Endothelial cell of umbilical vein (primary cell): Measurements from ENCODE around the gene LAD1. TPM values are rescaled to one million over a fixed set of nuclear protein-coding genes. Genes with fewer than 3 reads are reported as not detected.

Source experiments
- BruUV-seq: library from RNA; stranded (reverse); fragments of 400-500 nt; replicated peaks from 2 replicates; lab custom pipeline; 2021; lab: Mats Ljungman, UMichigan
- CTCF ChIA-PET: fragments of 300-600, 350-600 bp; sonication (Branson Sonifier 250); formaldehyde crosslinking; loops from one replicate; lab custom pipeline; 2021; ENCODE audit warnings: antibody characterized with exemption, inconsistent platforms; lab: Charles Lee
- POLR2A ChIA-PET: fragments of 300-600, 350-600 bp; sonication (Branson Sonifier 250); formaldehyde crosslinking; loops from one replicate; lab custom pipeline; 2021; ENCODE audit warnings: antibody characterized with exemption, inconsistent platforms; lab: Charles Lee
- DNase-seq: peaks from one replicate; pipeline ENCODE4 v3.0.0-alpha.2; 2011; ENCODE audit warnings: low read depth, low spot score
- FAIRE-seq: peaks from 2 replicates; lab custom pipeline; 2011; peaks lifted over from hg19 to GRCh38; lab: Jason Lieb, UNC
- H2AFZ ChIP-seq: 2 replicates; pipeline ENCODE4 v1.6.0; 2012; ENCODE audit warnings: low read depth, low read length, control low read depth, inconsistent platforms
- H3K27ac ChIP-seq: 2 replicates; pipeline ENCODE4 v1.5.1; 2011; ENCODE audit warnings: low read depth, mild to moderate bottlenecking, control low read depth, low read length, moderate library complexity; ENCODE audit not compliant: insufficient read depth
- H3K27me3 ChIP-seq, 2 experiments: 2 replicates each; pipeline versions ENCODE4 v1.6.0 to v1.6.1; 2011; ENCODE audit warnings: low read length in 2 of 2, mixed read lengths in 1 of 2; ENCODE audit not compliant: control insufficient read depth in 2 of 2, insufficient read depth in 2 of 2
- H3K36me3 ChIP-seq, 2 experiments: 2 replicates in 1 of 2; 3 replicates in 1 of 2; pipeline ENCODE4 v1.5.1; 2011; ENCODE audit warnings: low read length in 2 of 2, mild to moderate bottlenecking in 1 of 2, moderate library complexity in 1 of 2; ENCODE audit not compliant: control insufficient read depth in 2 of 2, insufficient read depth in 2 of 2; ENCODE audit errors: extremely low read depth in 1 of 2
- H3K4me1 ChIP-seq: 3 replicates; pipeline ENCODE4 v1.5.1; 2011; ENCODE audit warnings: mild to moderate bottlenecking, low read length; ENCODE audit not compliant: control insufficient read depth, insufficient read depth; ENCODE audit errors: extremely low read depth
- H3K4me2 ChIP-seq: 2 replicates; pipeline ENCODE4 v1.6.1; 2011; ENCODE audit warnings: low read length, control low read depth, mixed read lengths; ENCODE audit not compliant: insufficient read depth
- H3K4me3 ChIP-seq, 3 experiments: fragments of 200-600 bp in 1 of 3; sonication (generic), shearing (Covaris generic) in 1 of 3; replicated peaks in 1 of 3; 2 replicates each; pipeline ENCODE4 v1.5.1; 2011 to 2016; ENCODE audit warnings: control low read depth in 3 of 3, low read length in 3 of 3, mild to moderate bottlenecking in 2 of 3, inconsistent platforms in 1 of 3, low read depth in 1 of 3, moderate library complexity in 1 of 3; ENCODE audit not compliant: insufficient read depth in 1 of 3
- H3K79me2 ChIP-seq: 2 replicates; pipeline ENCODE4 v1.6.0; 2012; ENCODE audit warnings: low read length, inconsistent platforms; ENCODE audit not compliant: control insufficient read depth, insufficient read depth
- H3K9ac ChIP-seq: replicated peaks from 2 replicates; pipeline ENCODE3; 2011; ENCODE audit warnings: low read length, control low read depth; ENCODE audit not compliant: insufficient read depth; ENCODE audit errors: extremely low read depth
- H3K9me1 ChIP-seq: replicated peaks from 3 replicates; pipeline ENCODE4 v1.6.0; 2011; ENCODE audit warnings: mild to moderate bottlenecking, low read length; ENCODE audit not compliant: control insufficient read depth, insufficient read depth; ENCODE audit errors: extremely low read depth
- H3K9me3 ChIP-seq: replicated peaks from 2 replicates; pipeline ENCODE4 v1.5.1; 2012; ENCODE audit warnings: low read length, inconsistent platforms; ENCODE audit not compliant: control insufficient read depth, insufficient read depth
- H4K20me1 ChIP-seq: replicated peaks from 2 replicates; pipeline ENCODE3; 2011; ENCODE audit warnings: mild to moderate bottlenecking, low read length; ENCODE audit not compliant: control insufficient read depth, insufficient read depth; ENCODE audit errors: extremely low read depth
- EZH2 ChIP-seq: IDR thresholded peaks from 2 replicates; pipeline ENCODE4 v1.6.1; 2012; ENCODE audit warnings: borderline replicate concordance, low read depth, mild to moderate bottlenecking, moderate library complexity, low read length, inconsistent platforms; ENCODE audit not compliant: severe bottlenecking
- FOS ChIP-seq: IDR thresholded peaks from 2 replicates; pipeline ENCODE4 v1.6.1; 2011; ENCODE audit warnings: mild to moderate bottlenecking, low read length, moderate library complexity, borderline replicate concordance; ENCODE audit not compliant: insufficient read depth
- GATA2 ChIP-seq: IDR thresholded peaks from 2 replicates; pipeline ENCODE4 v1.7.0; 2011; ENCODE audit warnings: low read depth, mild to moderate bottlenecking, moderate library complexity, mixed read lengths, low read length; ENCODE audit not compliant: insufficient read length, insufficient read depth
- JUN ChIP-seq: IDR thresholded peaks from 2 replicates; pipeline ENCODE4 v1.6.1; 2011; ENCODE audit warnings: borderline replicate concordance, low read depth; ENCODE audit not compliant: insufficient read length, insufficient read depth
- MYC ChIP-seq: IDR thresholded peaks from one replicate; pipeline ENCODE4 v1.6.1; 2011; ENCODE audit warnings: mild to moderate bottlenecking, low read depth, low read length
- POLR2A ChIP-seq: IDR thresholded peaks from 2 replicates; pipeline ENCODE4 v1.6.1; 2012; ENCODE audit warnings: low read depth, mild to moderate bottlenecking, control low read depth, low read length
- POLR2AphosphoS5 ChIP-seq: IDR thresholded peaks from 2 replicates; pipeline ENCODE4 v1.6.1; 2012; ENCODE audit warnings: low read depth, mild to moderate bottlenecking, control low read depth, low read length, moderate library complexity; ENCODE audit not compliant: insufficient read depth
- dilution Hi-C: fragments of 300-500 bp; cut with MboI; formaldehyde crosslinking; loops from one replicate; pipeline ENCODE4 v1.15.0; 2019; ENCODE audit warnings: low sequenced_read_pairs; ENCODE audit not compliant: extremely low pct_ligation_motif_present
- intact Hi-C: fragments of 100-400 bp; cut with micrococcal nuclease; formaldehyde crosslinking; loops from one replicate; pipeline ENCODE4 v1.10.0; 2022
- polyA plus RNA-seq, 4 experiments: library from polyadenylated mRNA; depleted of rRNA in 3 of 4; stranded (reverse) in 3 of 4; unstranded in 1 of 4; fragments of >200 nt; gene quantifications; 2 replicates each; pipeline versions ENCODE4 v1.2.1 to v1.2.3, GENCODE V29; 2011 to 2012; ENCODE audit warnings: missing spikeins in 1 of 4
- total RNA-seq: library from RNA; stranded (reverse); gene quantifications from 2 replicates; pipeline ENCODE4 v1.2.3, GENCODE V29; 2021
- TF ChIP-seq, protein P1 (sequence below): IDR thresholded peaks from 2 replicates; pipeline ENCODE4 v1.6.1; 2011; ENCODE audit not compliant: insufficient read depth, insufficient read length
- TF ChIP-seq, protein P2 (sequence below), 2 donors: IDR thresholded peaks; 1 replicate in 1 of 2; 2 replicates in 1 of 2; pipeline ENCODE4 v1.5.1; 2011; ENCODE audit warnings: low read length in 2 of 2, mild to moderate bottlenecking in 2 of 2, moderate library complexity in 2 of 2, control low read depth in 1 of 2, inconsistent platforms in 1 of 2, low read depth in 1 of 2; ENCODE audit not compliant: insufficient read depth in 1 of 2; ENCODE audit errors: extremely low read depth in 1 of 2

LAD1 gene
- total and polyA plus RNA-seq, 2 donors (not counting 3 experiments of a cell fraction or from before 2014, with no cell fraction given): not detected

DNA sequence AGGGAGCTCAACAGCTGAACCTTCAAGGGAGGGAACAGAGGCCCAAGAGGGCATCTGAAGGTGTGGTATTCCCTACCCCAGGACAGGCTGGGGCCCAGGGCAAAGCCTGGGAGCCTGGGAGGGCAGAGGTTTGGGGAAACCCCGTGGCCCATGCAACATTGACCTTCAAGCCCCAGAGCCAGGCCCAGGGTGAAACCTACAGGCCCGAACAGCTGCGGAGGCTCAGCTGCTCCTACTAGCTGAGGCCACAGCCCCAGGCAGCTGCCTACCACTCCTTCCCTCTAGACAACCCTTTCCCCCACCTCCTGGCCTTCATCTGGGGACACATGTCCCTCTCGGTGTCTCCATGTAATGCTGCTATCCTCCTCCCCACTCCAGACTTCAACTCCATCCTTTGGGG lies 3.2 kb downstream of the LAD1 start:
- no peak for DNase-seq
- Histone ChIP-seq H3K9ac (no peak overlapping the region), H3K9me3 (no peaks in the 10 kb centered on the region), H3K79me2 (no peaks in the 10 kb centered on the region), H2AFZ (no peak overlapping the region), H3K9me1 (no peaks in the 10 kb centered on the region), H3K27me3 (peaks cover 44 to 48% of the 10 kb centered on the region in 2 experiments), H3K4me1 (no peaks in the 10 kb centered on the region), H4K20me1 (no peaks in the 10 kb centered on the region), H3K4me3 (no peak overlapping the region), H3K4me2 (no peak overlapping the region), H3K36me3 (no peaks in the 10 kb centered on the region), H3K27ac (no peak overlapping the region)
- CTCF ChIA-PET: interaction anchor here (1.6 to 2.3 kb wide), 3 partner anchors 10 to 13 kb away, joined by 4 to 5 read pairs (median 5); no protein-coding TSS in a partner anchor
- dilution Hi-C loops: no loop called here
- TF ChIP-seq POLR2A: no peak
- TF ChIP-seq, protein P1, sequence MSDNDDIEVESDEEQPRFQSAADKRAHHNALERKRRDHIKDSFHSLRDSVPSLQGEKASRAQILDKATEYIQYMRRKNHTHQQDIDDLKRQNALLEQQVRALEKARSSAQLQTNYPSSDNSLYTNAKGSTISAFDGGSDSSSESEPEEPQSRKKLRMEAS: no peak
- TF ChIP-seq GATA2: no peak
- TF ChIP-seq EZH2: no peak
- no peak for TF ChIP-seq JUN
- no peak for TF ChIP-seq POLR2AphosphoS5
- TF ChIP-seq MYC: no peak
- TF ChIP-seq FOS: no peak
- TF ChIP-seq, protein P2, sequence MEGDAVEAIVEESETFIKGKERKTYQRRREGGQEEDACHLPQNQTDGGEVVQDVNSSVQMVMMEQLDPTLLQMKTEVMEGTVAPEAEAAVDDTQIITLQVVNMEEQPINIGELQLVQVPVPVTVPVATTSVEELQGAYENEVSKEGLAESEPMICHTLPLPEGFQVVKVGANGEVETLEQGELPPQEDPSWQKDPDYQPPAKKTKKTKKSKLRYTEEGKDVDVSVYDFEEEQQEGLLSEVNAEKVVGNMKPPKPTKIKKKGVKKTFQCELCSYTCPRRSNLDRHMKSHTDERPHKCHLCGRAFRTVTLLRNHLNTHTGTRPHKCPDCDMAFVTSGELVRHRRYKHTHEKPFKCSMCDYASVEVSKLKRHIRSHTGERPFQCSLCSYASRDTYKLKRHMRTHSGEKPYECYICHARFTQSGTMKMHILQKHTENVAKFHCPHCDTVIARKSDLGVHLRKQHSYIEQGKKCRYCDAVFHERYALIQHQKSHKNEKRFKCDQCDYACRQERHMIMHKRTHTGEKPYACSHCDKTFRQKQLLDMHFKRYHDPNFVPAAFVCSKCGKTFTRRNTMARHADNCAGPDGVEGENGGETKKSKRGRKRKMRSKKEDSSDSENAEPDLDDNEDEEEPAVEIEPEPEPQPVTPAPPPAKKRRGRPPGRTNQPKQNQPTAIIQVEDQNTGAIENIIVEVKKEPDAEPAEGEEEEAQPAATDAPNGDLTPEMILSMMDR (IDR thresholded peaks at IDR 0.05; ENCODE audit: extremely low read depth in 1 of 2, insufficient read depth in 1 of 2, low read depth in 1 of 2, low read length in 2 of 2): no peak
- POLR2A ChIA-PET: no interaction called here
- no TSS peak for BruUV-seq
- intact Hi-C loops: no loop called here
- FAIRE-seq: no peak
